ENCODE data around the gene POLR2I. TPM values are rescaled to one million over a fixed set of nuclear protein-coding genes. Genes with fewer than 3 reads are reported as not detected.

The POLR2I gene
- total and polyA plus RNA-seq, 2 of the 13 experiments (the other 11 are each of a cell fraction or from before 2014, with no cell fraction given) = 40.5 to 104 TPM

DNA sequence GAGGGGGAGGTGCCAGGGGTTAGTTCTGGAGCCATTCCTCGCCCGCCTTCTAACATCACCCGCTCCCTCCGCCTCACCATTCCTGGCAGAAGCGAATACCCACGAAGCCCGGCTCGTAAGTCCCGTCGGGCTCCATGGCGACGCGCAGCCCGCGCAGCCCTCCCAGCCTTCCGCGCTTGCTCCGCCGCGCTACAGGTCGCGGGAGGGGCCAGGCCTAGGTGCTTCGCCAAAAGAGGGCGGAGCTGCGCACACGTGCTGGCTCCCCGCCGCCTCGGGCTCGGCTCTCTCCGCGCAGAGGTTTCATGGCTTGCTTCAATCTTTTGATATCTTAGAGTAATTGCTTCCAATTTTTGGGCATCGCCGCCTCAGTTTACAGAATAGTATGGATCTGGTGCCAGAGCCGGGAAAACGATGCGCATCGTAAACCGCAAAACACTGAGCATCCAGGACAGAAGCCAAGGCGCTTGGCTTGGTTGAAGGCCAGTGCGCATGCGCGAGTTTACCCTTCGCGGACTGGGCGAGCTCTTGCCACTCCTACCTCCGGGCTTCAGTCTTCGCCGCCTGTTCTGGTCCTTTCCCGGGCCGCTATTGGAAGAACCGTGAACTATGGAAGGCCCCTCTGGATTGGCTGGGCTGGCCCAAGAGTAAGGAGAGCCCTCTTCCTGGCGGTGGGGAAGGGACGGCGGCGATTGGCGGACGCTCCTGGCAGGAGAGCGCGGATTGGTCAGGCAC, at the start of gene POLR2I (continued):
- TF ChIP-seq, protein P1, sequence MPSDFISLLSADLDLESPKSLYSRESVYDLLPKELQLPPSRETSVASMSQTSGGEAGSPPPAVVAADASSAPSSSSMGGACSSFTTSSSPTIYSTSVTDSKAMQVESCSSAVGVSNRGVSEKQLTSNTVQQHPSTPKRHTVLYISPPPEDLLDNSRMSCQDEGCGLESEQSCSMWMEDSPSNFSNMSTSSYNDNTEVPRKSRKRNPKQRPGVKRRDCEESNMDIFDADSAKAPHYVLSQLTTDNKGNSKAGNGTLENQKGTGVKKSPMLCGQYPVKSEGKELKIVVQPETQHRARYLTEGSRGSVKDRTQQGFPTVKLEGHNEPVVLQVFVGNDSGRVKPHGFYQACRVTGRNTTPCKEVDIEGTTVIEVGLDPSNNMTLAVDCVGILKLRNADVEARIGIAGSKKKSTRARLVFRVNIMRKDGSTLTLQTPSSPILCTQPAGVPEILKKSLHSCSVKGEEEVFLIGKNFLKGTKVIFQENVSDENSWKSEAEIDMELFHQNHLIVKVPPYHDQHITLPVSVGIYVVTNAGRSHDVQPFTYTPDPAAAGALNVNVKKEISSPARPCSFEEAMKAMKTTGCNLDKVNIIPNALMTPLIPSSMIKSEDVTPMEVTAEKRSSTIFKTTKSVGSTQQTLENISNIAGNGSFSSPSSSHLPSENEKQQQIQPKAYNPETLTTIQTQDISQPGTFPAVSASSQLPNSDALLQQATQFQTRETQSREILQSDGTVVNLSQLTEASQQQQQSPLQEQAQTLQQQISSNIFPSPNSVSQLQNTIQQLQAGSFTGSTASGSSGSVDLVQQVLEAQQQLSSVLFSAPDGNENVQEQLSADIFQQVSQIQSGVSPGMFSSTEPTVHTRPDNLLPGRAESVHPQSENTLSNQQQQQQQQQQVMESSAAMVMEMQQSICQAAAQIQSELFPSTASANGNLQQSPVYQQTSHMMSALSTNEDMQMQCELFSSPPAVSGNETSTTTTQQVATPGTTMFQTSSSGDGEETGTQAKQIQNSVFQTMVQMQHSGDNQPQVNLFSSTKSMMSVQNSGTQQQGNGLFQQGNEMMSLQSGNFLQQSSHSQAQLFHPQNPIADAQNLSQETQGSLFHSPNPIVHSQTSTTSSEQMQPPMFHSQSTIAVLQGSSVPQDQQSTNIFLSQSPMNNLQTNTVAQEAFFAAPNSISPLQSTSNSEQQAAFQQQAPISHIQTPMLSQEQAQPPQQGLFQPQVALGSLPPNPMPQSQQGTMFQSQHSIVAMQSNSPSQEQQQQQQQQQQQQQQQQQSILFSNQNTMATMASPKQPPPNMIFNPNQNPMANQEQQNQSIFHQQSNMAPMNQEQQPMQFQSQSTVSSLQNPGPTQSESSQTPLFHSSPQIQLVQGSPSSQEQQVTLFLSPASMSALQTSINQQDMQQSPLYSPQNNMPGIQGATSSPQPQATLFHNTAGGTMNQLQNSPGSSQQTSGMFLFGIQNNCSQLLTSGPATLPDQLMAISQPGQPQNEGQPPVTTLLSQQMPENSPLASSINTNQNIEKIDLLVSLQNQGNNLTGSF (CRISPR knock-in tag; IDR thresholded peaks at IDR 0.05) = peak; percentile 96
- TF ChIP-seq GPN1 (CRISPR knock-in tag; IDR thresholded peaks at IDR 0.05; ENCODE audit: borderline replicate concordance) (0 out of 2 replicates have a peak, but pooled peaks have one; percentile 41), ZNF572 (CRISPR knock-in tag; IDR thresholded peaks at IDR 0.05) (no peak), ZNF703 (CRISPR knock-in tag; IDR thresholded peaks at IDR 0.05; ENCODE audit: borderline replicate concordance) (no peak), KLF12 (CRISPR knock-in tag; IDR thresholded peaks at IDR 0.05; ENCODE audit: borderline replicate concordance) (peak; percentile 49; the same call in 1 of the 2 replicates), ZNF101 (CRISPR knock-in tag; IDR thresholded peaks at IDR 0.05; ENCODE audit: borderline replicate concordance, low read depth) (no peak), FOSL2 (CRISPR knock-in tag; IDR thresholded peaks at IDR 0.05) (peak; percentile 48), IKZF4 (CRISPR knock-in tag; IDR thresholded peaks at IDR 0.05; ENCODE audit: borderline replicate concordance, low read depth, not compliant biosample characterization) (peak; percentile 85), ZMYM2 (CRISPR knock-in tag; IDR thresholded peaks at IDR 0.05) (peak; percentile 55; the same call in 1 of the 2 replicates), SNAI1 (CRISPR knock-in tag; IDR thresholded peaks at IDR 0.05; ENCODE audit: borderline replicate concordance) (peak; percentile 92; the same call in 1 of the 2 replicates), POLR2A (IDR thresholded peaks at IDR 0.05; ENCODE audit: insufficient read depth in 1 of 2, low read depth in 2 of 2, low read length in 2 of 2) (peak; percentile 60 to 75), ZNF549 (CRISPR knock-in tag; IDR thresholded peaks at IDR 0.05) (no peak), ZFP1 (CRISPR knock-in tag; IDR thresholded peaks at IDR 0.05) (no peak), MTF2 (CRISPR knock-in tag; IDR thresholded peaks at IDR 0.05; ENCODE audit: borderline replicate concordance) (no peak), ZSCAN30 (CRISPR knock-in tag; IDR thresholded peaks at IDR 0.05) (peak; percentile 89; the same call in 1 of the 2 replicates)
- TF ChIP-seq, protein P2, sequence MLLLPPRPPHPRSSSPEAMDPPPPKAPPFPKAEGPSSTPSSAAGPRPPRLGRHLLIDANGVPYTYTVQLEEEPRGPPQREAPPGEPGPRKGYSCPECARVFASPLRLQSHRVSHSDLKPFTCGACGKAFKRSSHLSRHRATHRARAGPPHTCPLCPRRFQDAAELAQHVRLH (CRISPR knock-in tag; IDR thresholded peaks at IDR 0.05; ENCODE audit: borderline replicate concordance, low read depth) = peak; percentile 94
- TF ChIP-seq, protein P3, sequence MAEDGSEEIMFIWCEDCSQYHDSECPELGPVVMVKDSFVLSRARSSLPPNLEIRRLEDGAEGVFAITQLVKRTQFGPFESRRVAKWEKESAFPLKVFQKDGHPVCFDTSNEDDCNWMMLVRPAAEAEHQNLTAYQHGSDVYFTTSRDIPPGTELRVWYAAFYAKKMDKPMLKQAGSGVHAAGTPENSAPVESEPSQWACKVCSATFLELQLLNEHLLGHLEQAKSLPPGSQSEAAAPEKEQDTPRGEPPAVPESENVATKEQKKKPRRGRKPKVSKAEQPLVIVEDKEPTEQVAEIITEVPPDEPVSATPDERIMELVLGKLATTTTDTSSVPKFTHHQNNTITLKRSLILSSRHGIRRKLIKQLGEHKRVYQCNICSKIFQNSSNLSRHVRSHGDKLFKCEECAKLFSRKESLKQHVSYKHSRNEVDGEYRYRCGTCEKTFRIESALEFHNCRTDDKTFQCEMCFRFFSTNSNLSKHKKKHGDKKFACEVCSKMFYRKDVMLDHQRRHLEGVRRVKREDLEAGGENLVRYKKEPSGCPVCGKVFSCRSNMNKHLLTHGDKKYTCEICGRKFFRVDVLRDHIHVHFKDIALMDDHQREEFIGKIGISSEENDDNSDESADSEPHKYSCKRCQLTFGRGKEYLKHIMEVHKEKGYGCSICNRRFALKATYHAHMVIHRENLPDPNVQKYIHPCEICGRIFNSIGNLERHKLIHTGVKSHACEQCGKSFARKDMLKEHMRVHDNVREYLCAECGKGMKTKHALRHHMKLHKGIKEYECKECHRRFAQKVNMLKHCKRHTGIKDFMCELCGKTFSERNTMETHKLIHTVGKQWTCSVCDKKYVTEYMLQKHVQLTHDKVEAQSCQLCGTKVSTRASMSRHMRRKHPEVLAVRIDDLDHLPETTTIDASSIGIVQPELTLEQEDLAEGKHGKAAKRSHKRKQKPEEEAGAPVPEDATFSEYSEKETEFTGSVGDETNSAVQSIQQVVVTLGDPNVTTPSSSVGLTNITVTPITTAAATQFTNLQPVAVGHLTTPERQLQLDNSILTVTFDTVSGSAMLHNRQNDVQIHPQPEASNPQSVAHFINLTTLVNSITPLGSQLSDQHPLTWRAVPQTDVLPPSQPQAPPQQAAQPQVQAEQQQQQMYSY (CRISPR knock-in tag; IDR thresholded peaks at IDR 0.05) = peak; percentile 65; the same call in 1 of the 2 replicates
- TF ChIP-seq, protein P4, sequence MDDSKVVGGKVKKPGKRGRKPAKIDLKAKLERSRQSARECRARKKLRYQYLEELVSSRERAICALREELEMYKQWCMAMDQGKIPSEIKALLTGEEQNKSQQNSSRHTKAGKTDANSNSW (CRISPR knock-in tag; IDR thresholded peaks at IDR 0.05; ENCODE audit: borderline replicate concordance) = peak; percentile 60; the same call in 1 of the 2 replicates
- TF ChIP-seq, protein P5, sequence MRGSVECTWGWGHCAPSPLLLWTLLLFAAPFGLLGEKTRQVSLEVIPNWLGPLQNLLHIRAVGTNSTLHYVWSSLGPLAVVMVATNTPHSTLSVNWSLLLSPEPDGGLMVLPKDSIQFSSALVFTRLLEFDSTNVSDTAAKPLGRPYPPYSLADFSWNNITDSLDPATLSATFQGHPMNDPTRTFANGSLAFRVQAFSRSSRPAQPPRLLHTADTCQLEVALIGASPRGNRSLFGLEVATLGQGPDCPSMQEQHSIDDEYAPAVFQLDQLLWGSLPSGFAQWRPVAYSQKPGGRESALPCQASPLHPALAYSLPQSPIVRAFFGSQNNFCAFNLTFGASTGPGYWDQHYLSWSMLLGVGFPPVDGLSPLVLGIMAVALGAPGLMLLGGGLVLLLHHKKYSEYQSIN (CRISPR knock-in tag; IDR thresholded peaks at IDR 0.05; ENCODE audit: borderline replicate concordance) = no peak
